VCaP (cell line): ENCODE measurements around the gene ODAD3.

Experiments
- H3K27ac ChIP-seq: fragments of 450-650 bp; 2 replicates; pipeline ENCODE4 v1.5.1; 2017
- CTCF ChIP-seq: fragments of 450-650 bp; conservative IDR thresholded peaks from 2 replicates; pipeline ENCODE4 v1.5.1; 2017; ENCODE audit warnings: mild to moderate bottlenecking, moderate library complexity

The ODAD3 gene

GRCh38 chr19:11373166-11373884 is 61.6 kb downstream of the ODAD3 start:
- peak overlapping the region; percentile 93 for H3K27ac ChIP-seq
- no peak for TF ChIP-seq CTCF

GRCh38 chr19:11370744-11371143 is 64.2 kb downstream of the ODAD3 start:
- H3K27ac ChIP-seq = no peak overlapping the region
- no peak for TF ChIP-seq CTCF
